Measurements from ENCODE around the gene RPS8.

- TF ChIP-seq CTCF (IDR thresholded peaks at IDR 0.05; ENCODE audit: insufficient read depth, low read length, poor library complexity, severe bottlenecking) (no peak), EZH2phosphoT487 (conservative IDR thresholded peaks at IDR 0.05; ENCODE audit: low read length) (no peak)
Measured at GRCh38 chr1:44817771-44818495, 42.6 kb downstream of the RPS8 start.

All from SU-DHL-6 (cell line).